Measurements from ENCODE around the gene CACNA1C. TPM values are rescaled to one million over a fixed set of nuclear protein-coding genes. Genes with fewer than 3 reads are reported as not detected.
"Not testable (repeated sequence)": the region's sequence is repeated elsewhere in the genome, so short reads cannot be mapped to it uniquely, and the experiment has no call there.

CACNA1C gene
- total RNA-seq, 2 donors from 2014 or later: 0.84 to 10.2 TPM

DNA sequence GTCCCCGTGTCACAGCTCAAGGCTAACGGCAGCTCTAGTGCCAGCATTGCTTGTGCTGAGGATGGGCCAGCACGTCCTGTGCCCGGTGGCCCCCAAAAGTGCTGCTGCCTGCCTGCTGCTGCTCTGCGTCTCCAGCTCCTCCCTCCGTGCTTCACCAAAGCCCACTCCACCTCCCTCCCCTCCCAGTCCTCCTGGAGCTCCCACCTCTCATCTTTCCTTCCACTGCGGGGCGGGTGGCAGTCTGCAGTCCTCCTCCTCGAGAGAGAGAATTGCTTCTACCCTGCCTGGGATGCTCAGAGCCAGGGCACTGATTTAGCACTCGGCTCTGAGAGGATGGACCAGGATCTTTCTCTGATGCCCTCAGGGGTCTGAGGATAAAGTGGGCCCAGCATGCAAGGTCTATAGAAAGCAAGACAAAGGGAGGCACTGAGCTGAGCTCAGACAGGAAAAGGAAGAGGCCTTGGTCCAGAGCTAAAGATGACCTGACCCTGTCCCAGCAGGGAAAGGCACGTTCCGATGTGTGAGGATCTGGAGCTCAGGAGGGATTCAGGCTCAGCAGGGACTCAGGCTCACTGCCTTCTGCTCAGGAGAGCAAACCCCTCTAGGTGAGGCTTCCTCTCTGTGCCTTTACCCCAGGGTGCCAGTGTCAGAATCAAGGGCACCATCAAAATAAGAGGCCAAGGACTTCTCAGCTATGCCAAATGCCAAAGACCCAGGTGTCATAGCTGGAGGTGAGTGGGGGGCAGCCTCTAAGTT lies 628.8 kb downstream of the CACNA1C start:
- no peaks in the 10 kb centered on the region for H3K4me1 ChIP-seq
- no peak overlapping the region for H3K4me3 ChIP-seq
- no peak overlapping the region for H3K9ac ChIP-seq (ENCODE audit: low read depth in 2 of 2, low read length in 2 of 2)
- H3K36me3 ChIP-seq: no peaks in the 10 kb centered on the region
- no peak for DNase-seq
- TF ChIP-seq, protein P1, sequence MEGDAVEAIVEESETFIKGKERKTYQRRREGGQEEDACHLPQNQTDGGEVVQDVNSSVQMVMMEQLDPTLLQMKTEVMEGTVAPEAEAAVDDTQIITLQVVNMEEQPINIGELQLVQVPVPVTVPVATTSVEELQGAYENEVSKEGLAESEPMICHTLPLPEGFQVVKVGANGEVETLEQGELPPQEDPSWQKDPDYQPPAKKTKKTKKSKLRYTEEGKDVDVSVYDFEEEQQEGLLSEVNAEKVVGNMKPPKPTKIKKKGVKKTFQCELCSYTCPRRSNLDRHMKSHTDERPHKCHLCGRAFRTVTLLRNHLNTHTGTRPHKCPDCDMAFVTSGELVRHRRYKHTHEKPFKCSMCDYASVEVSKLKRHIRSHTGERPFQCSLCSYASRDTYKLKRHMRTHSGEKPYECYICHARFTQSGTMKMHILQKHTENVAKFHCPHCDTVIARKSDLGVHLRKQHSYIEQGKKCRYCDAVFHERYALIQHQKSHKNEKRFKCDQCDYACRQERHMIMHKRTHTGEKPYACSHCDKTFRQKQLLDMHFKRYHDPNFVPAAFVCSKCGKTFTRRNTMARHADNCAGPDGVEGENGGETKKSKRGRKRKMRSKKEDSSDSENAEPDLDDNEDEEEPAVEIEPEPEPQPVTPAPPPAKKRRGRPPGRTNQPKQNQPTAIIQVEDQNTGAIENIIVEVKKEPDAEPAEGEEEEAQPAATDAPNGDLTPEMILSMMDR (IDR thresholded peaks at IDR 0.05): no peak
- no peaks in the 10 kb centered on the region for H3K27me3 ChIP-seq
- intact Hi-C loops (cut with DNase I): loop anchor here (10.0 kb wide), 1 partner anchor 103 kb away; no protein-coding TSS in a partner anchor
- H3K9me3 ChIP-seq: no peaks in the 10 kb centered on the region
- no peak overlapping the region for H3K27ac ChIP-seq

DNA sequence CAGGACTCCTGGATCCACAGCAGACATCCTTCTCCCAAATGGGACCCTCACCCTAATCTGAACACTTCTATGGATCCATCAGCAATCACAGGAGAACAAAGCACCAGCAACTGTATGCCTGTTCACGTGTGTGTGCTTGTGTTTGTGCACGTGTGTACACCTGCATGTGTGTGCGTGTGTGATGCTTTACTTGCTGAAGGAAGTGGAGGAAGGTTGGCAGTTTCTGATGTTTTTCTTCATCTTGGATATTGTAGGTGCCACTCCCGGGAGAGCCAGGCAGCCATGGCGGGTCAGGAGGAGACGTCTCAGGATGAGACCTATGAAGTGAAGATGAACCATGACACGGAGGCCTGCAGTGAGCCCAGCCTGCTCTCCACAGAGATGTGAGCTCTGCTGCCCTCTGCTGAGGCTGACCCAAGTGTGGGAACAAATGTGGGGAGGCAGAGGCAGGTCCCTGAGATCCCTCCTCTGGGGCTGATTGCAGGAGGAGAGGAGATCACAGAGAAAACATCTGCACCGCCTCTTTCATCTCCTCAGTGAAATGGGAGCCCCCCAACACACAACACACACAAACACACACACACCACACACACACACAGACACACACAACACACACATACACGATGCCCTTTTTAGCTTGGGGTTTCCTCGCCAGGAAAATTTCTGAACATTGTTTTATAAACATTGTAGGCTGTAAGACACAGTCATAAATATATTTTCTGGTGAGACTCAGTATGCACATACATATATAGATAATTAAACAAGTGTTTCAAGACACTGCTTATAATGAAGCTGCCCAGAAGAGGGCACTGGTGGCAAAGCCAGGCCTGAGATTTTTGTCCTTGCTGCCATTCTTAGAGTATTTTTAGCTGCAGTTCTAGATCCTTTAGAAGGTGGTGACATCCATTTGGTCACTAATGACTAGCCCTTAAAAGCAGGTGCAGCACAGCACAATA lies 629.8 kb downstream of the CACNA1C start:
- no peaks in the 10 kb centered on the region for H3K27me3 ChIP-seq
- no peaks in the 10 kb centered on the region for H3K36me3 ChIP-seq
- no peak overlapping the region for H3K4me3 ChIP-seq
- no peaks in the 10 kb centered on the region for H3K4me1 ChIP-seq
- no peak for DNase-seq
- TF ChIP-seq, protein P1 (IDR thresholded peaks at IDR 0.05): peak; percentile 27
- H3K9ac ChIP-seq (ENCODE audit: low read depth in 2 of 2, low read length in 2 of 2): no peak overlapping the region
- no peak overlapping the region for H3K27ac ChIP-seq
- intact Hi-C loops (cut with DNase I): loop anchor here (10.0 kb wide), 1 partner anchor 102 kb away; no protein-coding TSS in a partner anchor
- no peaks in the 10 kb centered on the region for H3K9me3 ChIP-seq

DNA sequence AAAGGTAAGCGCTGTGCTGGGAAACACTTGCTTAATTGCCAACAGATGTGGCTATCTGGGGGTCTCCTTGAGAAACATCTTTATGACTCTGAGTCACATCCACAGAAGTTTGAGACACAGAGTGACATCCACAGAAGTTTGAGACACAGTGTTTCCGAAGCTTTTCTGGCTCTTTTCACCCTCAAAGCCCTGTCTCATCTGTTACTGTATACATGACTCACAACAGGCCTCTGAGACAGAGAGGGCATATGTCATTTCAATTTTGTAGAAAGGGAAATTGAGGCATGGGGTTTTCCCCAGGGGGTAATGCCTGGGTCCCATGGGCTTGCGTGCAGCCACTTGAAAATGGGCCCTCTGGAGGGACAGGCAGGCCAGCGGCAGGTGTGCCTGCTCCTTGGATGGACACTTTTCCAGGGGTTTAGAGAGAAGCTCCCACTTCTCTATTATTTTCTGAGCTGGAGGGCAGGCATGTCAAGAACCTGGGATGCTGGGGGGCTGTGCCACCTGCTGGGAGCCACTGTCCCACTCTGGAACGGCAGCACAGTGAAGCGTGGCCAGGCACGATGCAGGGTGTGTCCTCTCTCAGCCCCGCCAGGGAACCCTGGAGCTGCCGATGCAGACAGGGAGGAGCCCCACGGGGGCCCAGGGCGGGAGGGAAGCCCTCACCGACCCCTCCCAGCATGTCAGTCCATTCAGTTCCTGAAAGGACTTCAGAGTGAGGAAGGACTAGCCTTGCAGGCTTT lies 630.7 kb downstream of the CACNA1C start:
- no peak overlapping the region for H3K9ac ChIP-seq (ENCODE audit: low read depth in 2 of 2, low read length in 2 of 2)
- TF ChIP-seq, protein P1 (IDR thresholded peaks at IDR 0.05): no peak
- H3K27me3 ChIP-seq: no peaks in the 10 kb centered on the region
- H3K36me3 ChIP-seq: no peaks in the 10 kb centered on the region
- H3K9me3 ChIP-seq: no peaks in the 10 kb centered on the region
- no peak overlapping the region for H3K4me3 ChIP-seq
- no peaks in the 10 kb centered on the region for H3K4me1 ChIP-seq
- intact Hi-C loops (cut with DNase I): loop anchor here (10.0 kb wide), 1 partner anchor 101 kb away; no protein-coding TSS in a partner anchor
- no peak overlapping the region for H3K27ac ChIP-seq
- DNase-seq: peak; percentile 36

DNA sequence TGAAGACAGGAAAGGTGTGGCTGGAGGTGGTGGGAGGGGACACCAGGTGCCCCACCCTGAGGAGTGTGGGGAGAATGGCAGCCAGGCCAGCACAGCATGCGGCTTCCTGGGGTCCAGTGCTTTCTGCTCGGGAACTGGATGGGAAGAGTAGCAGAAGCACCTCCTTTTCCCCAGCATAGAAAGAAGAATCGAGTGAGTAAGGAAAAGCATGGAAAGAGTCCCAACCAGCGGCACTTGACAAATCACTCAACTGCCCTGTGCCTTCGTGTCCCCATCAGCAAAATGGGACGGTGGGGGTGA lies 631.2 kb downstream of the CACNA1C start:
- not testable (repeated sequence) for H3K27me3 ChIP-seq; H3K36me3 ChIP-seq; H3K4me3 ChIP-seq; H3K9me3 ChIP-seq; DNase-seq; H3K9ac ChIP-seq (ENCODE audit: low read depth in 2 of 2, low read length in 2 of 2); H3K4me1 ChIP-seq; H3K27ac ChIP-seq
- intact Hi-C loops (cut with DNase I): loop anchor here (10.0 kb wide), 1 partner anchor 101 kb away; no protein-coding TSS in a partner anchor

DNA sequence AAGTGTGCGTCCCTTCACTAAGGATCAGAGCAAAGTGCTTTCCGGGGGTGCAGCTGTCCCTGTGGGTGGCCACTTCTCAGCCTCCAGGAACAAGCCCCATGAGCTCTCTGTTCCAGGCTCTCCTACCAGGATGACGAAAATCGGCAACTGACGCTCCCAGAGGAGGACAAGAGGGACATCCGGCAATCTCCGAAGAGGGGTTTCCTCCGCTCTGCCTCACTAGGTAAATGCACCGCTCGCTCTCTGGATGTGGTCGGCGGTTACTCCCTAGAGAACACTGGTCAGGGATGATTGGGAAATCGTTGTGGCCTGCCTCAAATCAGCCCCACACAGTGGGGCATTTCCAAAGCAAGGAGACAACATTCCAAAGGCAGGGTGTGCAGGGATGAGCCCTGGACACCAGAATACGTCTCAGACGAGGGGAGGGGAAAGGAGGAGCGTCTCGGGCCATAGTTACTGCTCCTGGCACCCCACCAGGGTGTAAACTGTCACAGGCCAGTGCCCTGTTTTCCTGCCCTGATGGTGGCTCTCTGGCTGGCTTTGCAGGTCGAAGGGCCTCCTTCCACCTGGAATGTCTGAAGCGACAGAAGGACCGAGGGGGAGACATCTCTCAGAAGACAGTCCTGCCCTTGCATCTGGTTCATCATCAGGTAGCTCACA lies 633.0 kb downstream of the CACNA1C start:
- intact Hi-C loops (cut with DNase I): loop anchor here (10.0 kb wide), 1 partner anchor 99 kb away; no protein-coding TSS in a partner anchor
- DNase-seq; H3K27me3 ChIP-seq; H3K36me3 ChIP-seq; H3K4me3 ChIP-seq; H3K9ac ChIP-seq (ENCODE audit: low read depth in 2 of 2, low read length in 2 of 2); H3K27ac ChIP-seq; H3K9me3 ChIP-seq; H3K4me1 ChIP-seq: not testable (repeated sequence)
